Activated naive CD4-positive, alpha-beta T cell treated with anti-CD3 and anti-CD28 coated beads, Interleukin-2, amount 50 U/mL, for 72 hours (primary cell): ENCODE measurements around the gene HDAC2. TPM values are rescaled to one million over a fixed set of nuclear protein-coding genes. Genes with fewer than 3 reads are reported as not detected.
A peak's percentile ranks its signal among the peaks of the same experiment; 100 is the strongest.
"Not testable (repeated sequence)": the region's sequence is repeated elsewhere in the genome, so short reads cannot be mapped to it uniquely, and the experiment has no call there.

Experiments used
- ATAC-seq, 2 donors: fragments of 150-1000 bp; cut with Tn5 transposase; 2 replicates each; pipeline ENCODE4 v1.10.0; 2021; ENCODE audit warnings: mild to moderate bottlenecking in 2 of 2, moderate library complexity in 2 of 2
- DNase-seq, 2 donors: peaks; one replicate each; pipeline ENCODE4 v3.0.0; 2021 to 2022; ENCODE audit warnings: low spot score in 2 of 2
- H3K27ac Mint-ChIP-seq, 2 donors: one replicate each; pipeline ENCODE4 v1.8.0; 2022; ENCODE audit warnings: mild to moderate bottlenecking in 2 of 2, mixed read lengths in 2 of 2
- H3K36me3 Mint-ChIP-seq, 2 donors: one replicate each; pipeline ENCODE4 v1.8.0; 2022; ENCODE audit warnings: mixed read lengths in 2 of 2
- H3K9me3 Mint-ChIP-seq, 2 donors: one replicate each; pipeline ENCODE4 v1.8.0; 2022; ENCODE audit warnings: mixed read lengths in 2 of 2
- total RNA-seq, 2 donors: library from RNA; stranded (reverse); gene quantifications; one replicate each; pipeline ENCODE4 v1.2.3, GENCODE V29; 2022

Gene HDAC2
- total RNA-seq, 2 donors from 2014 or later, result 84.6 to 89.7 TPM

- ATAC-seq, result peak in 1 of 2 donors; percentile 47
- peak in 1 of 2 donors; percentile 10 for DNase-seq
- no peak overlapping the region for H3K27ac Mint-ChIP-seq
- no peaks in the 10 kb centered on the region for H3K9me3 Mint-ChIP-seq
- H3K36me3 Mint-ChIP-seq, result no peaks in the 10 kb centered on the region
Measured at GRCh38 chr6:113936093-113936934, 34.6 kb downstream of the HDAC2 start.

- ATAC-seq (no peak), DNase-seq (no peak)
- H3K36me3 Mint-ChIP-seq, result peaks cover 14 to 17% of the 10 kb centered on the region in 2 donors
- peaks cover 8 to 13% of the 10 kb centered on the region in 2 donors for H3K9me3 Mint-ChIP-seq
- H3K27ac Mint-ChIP-seq, result no peak overlapping the region
Measured at GRCh38 chr6:113934101-113934500, 36.8 kb downstream of the HDAC2 start.

GRCh38 chr6:113931907-113932306 is 39.0 kb downstream of the HDAC2 start:
- not testable (repeated sequence) for H3K27ac Mint-ChIP-seq, ATAC-seq, DNase-seq
- Mint-ChIP-seq H3K9me3 (peaks cover 9 to 20% of the 10 kb centered on the region in 2 donors), H3K36me3 (peaks cover 17% of the 10 kb centered on the region in 2 donors)

GRCh38 chr6:113930183-113930582 is 40.8 kb downstream of the HDAC2 start:
- DNase-seq (no peak), ATAC-seq (no peak)
- H3K27ac Mint-ChIP-seq, result no peak overlapping the region
- peaks cover 9 to 20% of the 10 kb centered on the region in 2 donors for H3K9me3 Mint-ChIP-seq
- peaks cover 17% of the 10 kb centered on the region in 2 donors for H3K36me3 Mint-ChIP-seq

- Mint-ChIP-seq H3K9me3 (peaks cover 9 to 20% of the 10 kb centered on the region in 2 donors), H3K27ac (no peak overlapping the region), H3K36me3 (peaks cover 17% of the 10 kb centered on the region in 2 donors)
- DNase-seq (no peak), ATAC-seq (no peak)
Measured at GRCh38 chr6:113927001-113927400, 43.9 kb downstream of the HDAC2 start.

- DNase-seq (no peak), ATAC-seq (no peak)
- H3K36me3 Mint-ChIP-seq, result peaks cover 13 to 16% of the 10 kb centered on the region in 2 donors
- peaks cover 9 to 19% of the 10 kb centered on the region in 2 donors for H3K9me3 Mint-ChIP-seq
- H3K27ac Mint-ChIP-seq, result no peak overlapping the region
Measured at GRCh38 chr6:113925378-113925777, 45.6 kb downstream of the HDAC2 start.

- Mint-ChIP-seq H3K27ac (no peak overlapping the region), H3K9me3 (peaks cover 3 to 8% of the 10 kb centered on the region in 2 donors), H3K36me3 (peaks cover 2 to 5% of the 10 kb centered on the region in 2 donors)
- ATAC-seq (no peak), DNase-seq (no peak)
Measured at GRCh38 chr6:113924312-113924723, 46.6 kb downstream of the HDAC2 start.

GRCh38 chr6:113923526-113923925 is 47.4 kb downstream of the HDAC2 start:
- no peak overlapping the region for H3K27ac Mint-ChIP-seq
- no peaks in the 10 kb centered on the region for H3K36me3 Mint-ChIP-seq
- ATAC-seq (no peak), DNase-seq (no peak)
- H3K9me3 Mint-ChIP-seq, result peaks cover 0 to 3% of the 10 kb centered on the region in 2 donors

- Mint-ChIP-seq H3K9me3 (no peaks in the 10 kb centered on the region), H3K36me3 (no peaks in the 10 kb centered on the region), H3K27ac (no peak overlapping the region)
- ATAC-seq (no peak), DNase-seq (no peak)
Measured at GRCh38 chr6:113921299-113921904, 49.5 kb downstream of the HDAC2 start.

- ATAC-seq, result no peak
- no peaks in the 10 kb centered on the region for H3K9me3 Mint-ChIP-seq
- no peaks in the 10 kb centered on the region for H3K36me3 Mint-ChIP-seq
- peak overlapping the region in 1 of 2 donors; percentile 60 for H3K27ac Mint-ChIP-seq
- no peak for DNase-seq
Measured at GRCh38 chr6:113920663-113921267, 50.2 kb downstream of the HDAC2 start.

GRCh38 chr6:113910285-113910684 is 60.7 kb downstream of the HDAC2 start:
- not testable (repeated sequence) for ATAC-seq, H3K9me3 Mint-ChIP-seq, DNase-seq, H3K27ac Mint-ChIP-seq, H3K36me3 Mint-ChIP-seq

- DNase-seq (peak in 1 of 2 donors; percentile 9), ATAC-seq (peak in 1 of 2 donors; percentile 35)
- no peaks in the 10 kb centered on the region for H3K9me3 Mint-ChIP-seq
- H3K36me3 Mint-ChIP-seq, result no peaks in the 10 kb centered on the region
- H3K27ac Mint-ChIP-seq, result no peak overlapping the region
Measured at GRCh38 chr6:113909224-113909856, 61.6 kb downstream of the HDAC2 start.

- Mint-ChIP-seq H3K9me3 (no peaks in the 10 kb centered on the region), H3K36me3 (no peaks in the 10 kb centered on the region), H3K27ac (no peak overlapping the region)
- no peak for ATAC-seq
- DNase-seq, result no peak
Measured at GRCh38 chr6:113908801-113909200, 62.1 kb downstream of the HDAC2 start.

GRCh38 chr6:113907102-113907815 is 63.7 kb downstream of the HDAC2 start:
- Mint-ChIP-seq H3K9me3 (no peaks in the 10 kb centered on the region), H3K27ac (no peak overlapping the region), H3K36me3 (no peaks in the 10 kb centered on the region)
- ATAC-seq (no peak), DNase-seq (no peak)

GRCh38 chr6:113903666-113904330 is 67.2 kb downstream of the HDAC2 start:
- Mint-ChIP-seq H3K36me3 (no peaks in the 10 kb centered on the region), H3K27ac (no peak overlapping the region), H3K9me3 (no peaks in the 10 kb centered on the region)
- no peak for DNase-seq
- ATAC-seq, result no peak

- H3K36me3 Mint-ChIP-seq, result no peaks in the 10 kb centered on the region
- ATAC-seq (no peak), DNase-seq (no peak)
- no peak overlapping the region for H3K27ac Mint-ChIP-seq
- H3K9me3 Mint-ChIP-seq, result no peaks in the 10 kb centered on the region
Measured at GRCh38 chr6:113901482-113901881, 69.5 kb downstream of the HDAC2 start.
